HG03442 (cell line): ENCODE data around the gene PDGFA.

Experiments used
- ATAC-seq: cut with Tn5 transposase; IDR thresholded peaks from one replicate; pipeline ENCODE4 v1.9.1; 2021; ENCODE audit warnings: mild to moderate bottlenecking, moderate library complexity; ENCODE audit not compliant: unreplicated experiment

The PDGFA gene

GRCh38 chr7:517774-518629 lies 1.6 kb downstream of the PDGFA start:
- ATAC-seq, result no peak

DNA sequence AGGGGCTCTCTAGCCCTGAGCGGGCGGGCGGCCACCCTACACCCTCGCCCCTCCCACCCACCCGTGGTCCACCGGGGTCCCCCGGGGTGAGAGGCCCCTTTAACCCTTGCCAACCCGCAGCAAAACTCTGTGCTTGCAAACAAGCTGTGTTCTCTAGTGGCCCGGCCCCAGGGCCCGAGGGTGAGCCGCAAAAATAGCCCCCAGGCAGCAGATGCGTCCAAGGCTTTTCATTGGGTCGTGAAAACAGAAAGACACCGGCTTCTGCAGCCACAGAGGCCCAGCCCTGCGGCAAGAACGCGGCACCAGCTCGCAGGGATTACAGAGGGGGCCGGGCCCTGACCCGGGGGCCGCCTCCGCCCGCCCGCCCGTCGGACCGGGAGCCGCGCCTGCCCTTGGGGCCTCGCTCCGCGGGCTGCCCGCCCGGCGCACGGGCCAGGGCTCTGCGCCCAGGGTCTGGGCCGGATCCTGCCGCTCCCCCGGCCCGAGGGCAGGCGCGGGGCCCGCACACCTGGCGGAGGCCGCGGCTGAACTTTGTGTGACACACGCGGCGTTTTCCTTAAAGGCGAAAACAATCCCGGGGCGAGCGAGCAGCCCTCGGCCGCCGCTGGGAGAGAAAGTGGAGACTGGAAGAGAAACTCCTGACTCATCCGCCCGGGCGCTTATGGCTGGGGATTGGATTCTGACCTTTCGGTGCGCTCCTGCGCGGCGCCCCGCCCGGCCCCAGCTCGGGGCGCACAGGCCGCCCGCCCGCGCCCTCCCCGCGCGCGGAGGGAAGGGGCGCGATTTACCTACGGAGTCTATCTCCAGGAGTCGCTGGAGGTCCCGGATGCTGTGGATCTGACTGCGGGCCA lies 2.8 kb downstream of the PDGFA start:
- no peak for ATAC-seq

GRCh38 chr7:516216-516605 lies 3.4 kb downstream of the PDGFA start:
- ATAC-seq, result no peak

GRCh38 chr7:515628-516027 lies 4.0 kb downstream of the PDGFA start:
- ATAC-seq, result no peak

DNA sequence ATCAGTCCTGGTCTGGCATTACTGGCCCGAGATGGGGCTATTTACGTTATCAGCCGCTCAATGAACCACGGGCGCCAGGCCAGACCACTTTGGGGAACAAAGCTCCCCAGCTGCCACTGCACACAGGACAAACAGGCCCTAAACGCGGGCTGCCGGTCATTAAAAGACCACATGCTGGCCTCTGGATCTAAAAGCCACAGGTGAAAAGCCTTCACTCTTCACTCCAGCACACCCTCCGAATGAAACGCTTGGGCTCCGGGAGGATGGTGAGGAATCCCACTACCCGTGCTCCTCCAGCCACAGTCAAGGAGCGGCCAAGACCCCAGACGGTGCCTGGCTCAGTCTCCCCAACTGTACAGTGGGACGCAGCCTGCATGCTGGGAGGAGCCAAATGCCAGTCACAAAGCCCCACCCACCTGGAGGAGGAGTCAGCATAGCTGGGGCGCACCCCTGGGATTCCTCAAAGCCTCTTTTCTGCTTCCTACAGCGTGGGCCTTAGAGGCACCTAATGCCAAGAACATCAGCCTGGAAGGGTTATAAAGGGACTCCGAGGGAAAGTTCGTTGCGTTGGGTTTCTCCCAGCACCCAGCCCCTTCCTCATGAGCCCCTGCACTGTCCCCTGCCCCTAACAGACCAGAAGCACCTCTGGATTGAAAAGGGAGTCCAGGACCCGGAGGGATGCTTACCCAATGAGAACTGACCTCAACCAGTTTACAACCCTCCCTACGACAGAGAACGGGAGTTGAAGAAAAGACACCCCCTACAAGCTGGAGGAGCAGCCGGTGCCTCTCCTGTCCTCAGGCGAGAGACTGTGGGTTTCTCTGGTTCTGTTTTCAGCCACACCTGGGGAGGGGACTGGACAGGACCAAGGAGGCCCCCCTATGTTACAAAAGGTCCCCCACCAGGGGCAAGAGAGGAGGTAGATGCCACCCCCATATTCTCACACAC lies 4.7 kb downstream of the PDGFA start:
- no peak for ATAC-seq

- no peak for ATAC-seq
These were observed 5.4 kb downstream of the PDGFA start for GRCh38 chr7:514242-514641.

DNA sequence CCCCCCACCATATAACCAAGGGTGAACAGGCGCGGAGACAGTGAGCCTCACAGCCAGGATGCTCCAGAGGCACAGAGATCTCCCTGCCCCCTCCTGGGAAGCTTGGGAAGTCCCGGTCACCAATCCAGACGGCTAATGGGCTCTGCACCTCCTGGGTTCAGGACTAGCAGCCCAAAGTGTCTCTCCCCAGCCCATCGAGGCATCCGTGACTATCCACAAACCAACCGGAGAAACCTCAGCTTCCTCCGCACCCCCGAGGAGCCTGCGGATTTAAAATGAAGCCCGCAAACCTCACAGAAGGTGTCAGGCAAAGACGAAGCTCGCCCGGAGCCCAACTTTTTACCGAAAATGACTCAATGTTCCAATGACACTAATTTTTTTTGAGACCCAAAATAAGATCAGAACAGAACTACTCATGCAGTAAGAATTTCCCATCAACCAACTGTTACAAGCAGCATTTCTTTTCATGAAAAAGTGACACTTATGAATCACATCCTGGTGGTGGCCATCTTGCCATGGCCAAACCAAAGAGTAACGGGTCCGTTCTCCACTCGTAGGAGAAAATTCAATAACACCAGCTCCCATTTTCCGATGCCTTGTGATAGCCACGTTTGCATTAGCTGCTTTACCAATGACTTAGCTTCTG lies 6.0 kb downstream of the PDGFA start:
- no peak for ATAC-seq

DNA sequence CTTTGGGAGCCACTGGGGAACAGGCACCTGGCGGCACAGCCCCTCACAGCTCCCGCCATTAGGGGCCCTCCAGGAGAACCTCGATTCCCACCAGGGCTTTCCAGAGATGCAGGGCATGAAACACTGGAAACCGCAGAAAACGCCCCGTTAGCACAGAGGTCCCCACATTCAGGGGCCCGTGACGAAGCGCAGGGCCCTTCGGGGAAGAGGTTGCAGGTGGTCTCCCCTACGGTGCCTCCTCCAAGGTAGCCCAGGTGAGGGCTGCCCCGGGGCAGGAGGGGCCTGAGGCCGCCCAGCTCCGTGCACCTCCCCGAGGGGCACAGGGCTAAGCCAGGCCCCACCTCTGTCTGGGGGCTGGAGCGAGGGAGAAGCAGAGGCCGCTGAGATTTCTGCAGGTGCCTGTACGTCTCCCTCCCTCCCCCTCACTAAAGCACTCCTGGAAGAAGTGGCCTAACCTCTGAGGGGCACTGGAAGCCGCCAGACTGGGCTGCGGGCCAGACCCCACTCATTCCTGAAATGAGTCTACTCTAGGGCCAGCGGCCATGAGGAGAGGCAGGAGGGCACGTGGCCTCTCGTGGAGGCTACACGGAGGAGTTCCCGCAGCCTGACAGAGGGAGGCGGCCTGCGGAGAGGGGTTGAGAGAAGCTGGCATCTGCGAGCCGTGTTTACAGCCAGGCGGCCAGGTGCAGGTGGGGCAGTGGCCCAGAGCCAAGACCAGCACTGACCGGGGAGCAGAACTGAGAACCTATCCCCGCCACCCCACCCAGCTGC lies 6.9 kb downstream of the PDGFA start:
- no peak for ATAC-seq

DNA sequence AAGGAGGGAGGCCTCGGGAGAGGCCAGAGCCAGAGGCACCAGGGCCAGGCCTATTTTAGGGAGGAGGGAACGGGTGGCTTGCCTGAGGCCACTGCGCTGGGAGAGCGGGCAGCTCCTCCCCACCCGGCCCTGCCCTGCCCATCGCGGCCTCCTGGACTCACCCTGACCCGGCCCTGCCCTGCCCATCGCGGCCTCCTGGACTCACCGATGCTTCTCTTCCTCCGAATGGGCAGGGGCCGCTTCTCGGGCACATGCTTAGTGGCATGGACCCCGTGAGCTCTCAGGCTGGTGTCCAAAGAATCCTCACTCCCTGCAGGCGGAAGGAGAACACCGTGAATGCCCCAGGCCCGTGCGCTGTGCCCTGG lies 7.5 kb downstream of the PDGFA start:
- ATAC-seq, result no peak

DNA sequence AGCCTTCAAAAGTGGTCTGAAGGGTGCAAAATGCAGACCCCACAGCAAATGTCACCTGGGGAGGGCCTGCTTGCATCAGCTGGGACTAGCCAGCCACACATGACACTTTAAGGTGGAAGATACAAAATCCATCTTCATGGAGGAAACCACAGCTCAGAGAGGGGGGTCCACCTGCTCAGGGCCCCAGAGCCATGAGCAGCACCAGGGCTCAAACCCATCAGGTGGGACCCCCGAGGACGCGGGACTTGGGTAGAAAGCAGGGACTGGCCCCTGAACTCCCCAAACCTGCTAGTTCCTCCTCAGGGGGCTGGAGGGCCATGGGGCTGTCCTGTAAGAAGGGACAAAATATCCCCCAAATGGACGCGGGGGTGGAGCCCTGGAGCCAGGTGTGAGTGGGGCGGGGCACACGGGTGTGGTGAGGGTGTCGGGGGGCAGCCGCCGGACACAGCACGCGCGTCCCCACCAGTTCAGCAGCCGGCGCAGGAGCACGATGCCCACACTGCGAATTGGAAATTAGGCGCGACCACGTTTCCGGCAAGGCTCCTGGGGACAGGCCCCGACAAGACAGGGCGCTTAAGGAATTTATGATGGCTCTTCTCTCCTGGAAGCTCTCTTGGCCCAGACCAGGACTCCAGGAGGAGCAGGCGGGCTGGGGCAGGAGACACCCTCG lies 8.0 kb downstream of the PDGFA start:
- no peak for ATAC-seq

DNA sequence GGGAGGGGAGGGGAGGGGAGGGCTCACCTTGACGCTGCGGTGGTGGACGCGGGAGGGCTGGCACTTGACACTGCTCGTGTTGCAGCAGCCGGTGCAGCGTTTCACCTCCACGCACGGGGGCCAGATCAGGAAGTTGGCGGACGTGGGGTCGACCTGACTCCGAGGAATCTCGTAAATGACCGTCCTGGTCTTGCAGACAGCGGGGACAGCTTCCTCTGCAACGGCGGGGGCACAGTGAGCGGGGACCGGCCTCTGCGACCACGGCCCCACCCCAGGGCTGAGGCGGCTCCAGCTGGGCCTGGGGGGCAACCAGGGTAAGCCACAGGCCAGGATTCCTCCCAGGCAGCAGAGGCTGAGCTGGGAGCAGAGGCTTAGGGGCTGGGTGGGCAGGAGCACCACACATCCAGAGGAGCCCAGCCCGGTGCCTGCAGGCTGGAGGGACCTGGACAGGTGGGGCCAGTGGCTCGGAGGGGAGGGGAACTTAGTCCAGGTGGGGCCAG lies 8.8 kb downstream of the PDGFA start:
- no peak for ATAC-seq

DNA sequence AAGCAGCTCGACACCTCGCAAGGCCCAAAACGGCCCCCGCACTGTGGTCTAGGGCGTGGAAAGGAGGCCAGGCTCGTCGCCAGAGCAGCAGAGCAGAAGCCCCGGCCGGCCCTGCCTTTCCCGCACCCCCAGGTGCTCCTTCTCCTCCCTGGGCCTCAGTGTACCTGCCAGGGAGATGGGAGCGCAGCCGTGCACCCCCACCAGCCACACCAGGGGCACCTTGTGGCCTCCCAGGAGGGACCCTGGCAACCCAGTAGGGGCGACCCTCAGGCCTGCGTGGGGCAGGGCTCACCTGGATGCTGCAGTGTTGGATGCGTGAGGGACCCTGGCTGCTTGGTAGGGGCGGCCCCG lies 9.5 kb downstream of the PDGFA start:
- ATAC-seq, result no peak

DNA sequence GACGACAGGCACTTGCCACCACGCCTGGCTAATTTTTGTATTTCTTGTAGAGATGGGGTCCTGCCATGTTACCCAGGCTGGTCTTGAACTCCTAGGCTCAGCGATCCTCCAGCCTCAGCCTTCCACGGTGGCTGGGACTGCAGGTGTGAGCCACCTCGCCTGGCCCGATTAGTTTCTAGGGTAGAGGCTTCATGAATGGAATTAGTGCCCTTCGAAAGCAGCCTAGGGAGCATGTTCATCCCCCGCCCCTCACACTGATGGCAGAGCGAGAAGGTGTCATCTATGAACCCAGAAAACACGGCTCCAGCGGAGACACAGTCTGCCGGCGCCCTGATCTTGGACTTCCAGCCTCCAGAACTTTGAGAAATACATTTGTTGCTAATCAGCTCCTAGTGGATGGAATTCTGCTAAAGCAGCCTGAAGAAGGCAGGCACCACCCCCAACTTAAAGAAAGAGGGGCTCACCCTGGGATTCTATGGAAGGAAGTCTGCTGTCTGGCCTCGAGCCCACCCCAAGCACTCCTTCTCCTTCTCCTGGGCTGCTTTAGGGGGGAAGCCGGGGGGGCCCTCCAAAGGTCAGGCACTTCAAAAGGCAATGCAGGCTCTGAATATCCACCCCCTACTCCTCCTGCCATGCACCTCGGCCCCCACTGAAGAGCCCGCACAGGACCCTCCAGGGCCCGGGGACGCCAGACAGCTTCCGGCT lies 10.1 kb downstream of the PDGFA start:
- ATAC-seq, result no peak

- no peak for ATAC-seq
These were observed 11.0 kb downstream of the PDGFA start for GRCh38 chr7:508461-509170.

GRCh38 chr7:507623-508300 lies 11.9 kb downstream of the PDGFA start:
- ATAC-seq, result no peak

DNA sequence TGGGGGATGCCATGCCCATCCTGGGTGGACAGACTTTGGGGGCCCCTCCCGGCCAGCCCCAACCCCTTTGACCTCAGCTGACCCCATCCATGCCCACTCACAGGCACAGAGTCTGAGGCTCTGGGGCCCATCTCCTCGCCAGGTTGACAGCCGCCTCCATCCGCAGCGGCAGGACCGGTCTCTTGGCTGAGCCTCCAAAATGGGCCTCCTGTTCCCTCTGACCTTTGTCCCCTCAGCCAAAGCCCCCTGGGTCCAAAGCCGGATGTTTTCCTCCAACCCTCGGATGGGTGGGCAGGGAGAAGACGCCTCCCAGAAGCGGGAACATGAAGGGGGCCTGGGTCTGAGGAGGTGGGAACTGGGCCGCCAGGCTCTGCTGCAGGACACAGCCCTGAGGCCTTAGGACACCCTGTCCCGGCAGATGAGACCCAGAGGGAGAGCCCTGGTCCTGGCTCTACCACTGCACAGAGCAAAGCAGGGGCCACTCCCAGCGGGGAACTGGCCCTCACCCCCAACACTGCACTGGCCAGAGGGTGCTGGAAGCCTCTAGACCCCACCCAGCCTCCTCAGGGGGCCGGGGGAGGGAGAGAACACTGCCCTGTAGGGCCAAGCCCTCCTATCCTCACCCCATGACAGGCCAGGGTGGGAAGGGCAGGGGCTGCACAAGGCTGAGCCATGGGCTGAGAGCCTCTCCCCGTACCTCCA lies 12.6 kb downstream of the PDGFA start:
- no peak for ATAC-seq

GRCh38 chr7:506391-506831 lies 13.2 kb downstream of the PDGFA start:
- ATAC-seq, result no peak
